Liver (tissue), 3 donors: ENCODE results near the gene MAGI1.

Experiments used
- ATF3 ChIP-seq: IDR thresholded peaks from 2 replicates; pipeline ENCODE4 v1.6.1; 2016; ENCODE audit warnings: antibody characterized with exemption
- EGR1 ChIP-seq, 2 donors: IDR thresholded peaks; 2 replicates each; pipeline ENCODE4 v1.6.1; 2016 to 2018; ENCODE audit warnings: antibody characterized with exemption in 2 of 2, low read depth in 2 of 2
- GABPA ChIP-seq, 2 donors: IDR thresholded peaks in 1 of 2; conservative IDR thresholded peaks in 1 of 2; 2 replicates each; pipeline ENCODE4 v1.6.1; 2016; ENCODE audit warnings: antibody characterized with exemption in 2 of 2, mild to moderate bottlenecking in 1 of 2, moderate library complexity in 1 of 2
- NR2F2 ChIP-seq: IDR thresholded peaks from 2 replicates; pipeline ENCODE4 v1.6.1; 2016; ENCODE audit warnings: antibody characterized with exemption
- RXRA ChIP-seq, 2 donors: IDR thresholded peaks; 2 replicates each; pipeline ENCODE4 v1.6.1; 2017 to 2018; ENCODE audit warnings: antibody characterized with exemption in 2 of 2, mild to moderate bottlenecking in 1 of 2
- TAF1 ChIP-seq: conservative IDR thresholded peaks from 2 replicates; pipeline ENCODE4 v1.6.1; 2016; ENCODE audit warnings: antibody characterized with exemption, mild to moderate bottlenecking
- YY1 ChIP-seq: IDR thresholded peaks from 2 replicates; pipeline ENCODE4 v1.6.1; 2016; ENCODE audit warnings: antibody characterized with exemption, mild to moderate bottlenecking
- ZBTB33 ChIP-seq: IDR thresholded peaks from 2 replicates; pipeline ENCODE4 v1.6.1; 2016; ENCODE audit warnings: antibody characterized with exemption
- TF ChIP-seq, protein P1 (sequence below): fragments of 150-350 bp; IDR thresholded peaks from 2 replicates; pipeline ENCODE4 v1.5.1; 2017; ENCODE audit warnings: improper control_type of control experiment, low read depth, low read length; ENCODE audit not compliant: missing input control
- TF ChIP-seq, protein P2 (sequence below): IDR thresholded peaks from 2 replicates; pipeline ENCODE4 v1.6.1; 2016; ENCODE audit warnings: antibody characterized with exemption
- donor health status: healthy.
- donor health status: healthy.

DNA sequence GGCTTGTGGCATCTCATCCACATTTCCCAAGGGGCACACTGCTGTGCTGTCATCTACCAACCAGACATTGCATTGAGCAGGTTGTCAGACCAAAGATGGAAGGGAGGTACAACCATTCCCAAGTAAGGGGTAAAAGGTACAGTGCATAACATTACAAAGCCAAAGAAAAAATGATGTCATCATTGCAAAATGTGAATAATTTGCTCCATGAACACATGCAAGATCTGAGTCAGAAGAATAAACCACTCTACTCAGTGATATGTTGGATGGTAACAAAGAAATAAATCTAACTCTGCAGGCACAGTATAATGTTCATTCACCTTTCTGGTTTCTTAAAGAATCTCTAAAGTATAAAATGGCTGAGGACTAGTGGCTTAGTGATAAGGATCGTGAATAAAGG lies 202.7 kb downstream of the MAGI1 start:
- TF ChIP-seq, protein P1, sequence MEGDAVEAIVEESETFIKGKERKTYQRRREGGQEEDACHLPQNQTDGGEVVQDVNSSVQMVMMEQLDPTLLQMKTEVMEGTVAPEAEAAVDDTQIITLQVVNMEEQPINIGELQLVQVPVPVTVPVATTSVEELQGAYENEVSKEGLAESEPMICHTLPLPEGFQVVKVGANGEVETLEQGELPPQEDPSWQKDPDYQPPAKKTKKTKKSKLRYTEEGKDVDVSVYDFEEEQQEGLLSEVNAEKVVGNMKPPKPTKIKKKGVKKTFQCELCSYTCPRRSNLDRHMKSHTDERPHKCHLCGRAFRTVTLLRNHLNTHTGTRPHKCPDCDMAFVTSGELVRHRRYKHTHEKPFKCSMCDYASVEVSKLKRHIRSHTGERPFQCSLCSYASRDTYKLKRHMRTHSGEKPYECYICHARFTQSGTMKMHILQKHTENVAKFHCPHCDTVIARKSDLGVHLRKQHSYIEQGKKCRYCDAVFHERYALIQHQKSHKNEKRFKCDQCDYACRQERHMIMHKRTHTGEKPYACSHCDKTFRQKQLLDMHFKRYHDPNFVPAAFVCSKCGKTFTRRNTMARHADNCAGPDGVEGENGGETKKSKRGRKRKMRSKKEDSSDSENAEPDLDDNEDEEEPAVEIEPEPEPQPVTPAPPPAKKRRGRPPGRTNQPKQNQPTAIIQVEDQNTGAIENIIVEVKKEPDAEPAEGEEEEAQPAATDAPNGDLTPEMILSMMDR: no peak
- TF ChIP-seq RXRA (IDR thresholded peaks at IDR 0.05): no peak
- TF ChIP-seq, protein P2, sequence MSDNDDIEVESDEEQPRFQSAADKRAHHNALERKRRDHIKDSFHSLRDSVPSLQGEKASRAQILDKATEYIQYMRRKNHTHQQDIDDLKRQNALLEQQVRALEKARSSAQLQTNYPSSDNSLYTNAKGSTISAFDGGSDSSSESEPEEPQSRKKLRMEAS: no peak
- TF ChIP-seq NR2F2: no peak
- TF ChIP-seq TAF1: no peak
- TF ChIP-seq GABPA (IDR thresholded peaks at IDR 0.05 in 1 of 2, conservative IDR thresholded peaks at IDR 0.05 in 1 of 2): no peak
- TF ChIP-seq YY1: no peak
- TF ChIP-seq EGR1 (IDR thresholded peaks at IDR 0.05; ENCODE audit: low read depth in 2 of 2): no peak
- no peak for TF ChIP-seq ZBTB33
- TF ChIP-seq ATF3: no peak
